ENCODE measurements around the gene DOCK1.

DNA sequence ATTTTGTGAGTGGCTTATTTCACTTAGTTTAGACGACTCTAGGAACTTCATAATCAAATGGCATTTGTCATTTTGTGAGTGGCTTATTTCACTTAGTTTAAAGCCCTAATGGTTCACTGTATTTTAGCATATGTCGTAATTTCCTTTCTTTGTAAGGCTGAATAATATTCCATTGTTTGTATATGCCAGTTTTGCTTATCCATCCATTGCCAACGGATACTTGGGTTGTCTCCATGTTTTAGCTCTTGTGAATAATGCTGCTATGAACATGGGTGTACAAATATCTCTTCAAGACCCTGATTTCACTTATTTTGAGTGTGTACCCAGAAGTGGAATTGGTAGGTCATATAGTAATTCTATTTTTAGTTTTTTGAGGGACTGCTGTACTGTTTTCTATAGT, 31.8 kb downstream of the DOCK1 start:
- TF ChIP-seq CTCF (IDR thresholded peaks at IDR 0.05) = no peak
- no peak for TF ChIP-seq ZFX (IDR thresholded peaks at IDR 0.05; ENCODE audit: borderline replicate concordance)

All from 22Rv1 (cell line).